ENCODE data around the gene MARCO. TPM values are rescaled to one million over a fixed set of nuclear protein-coding genes. Genes with fewer than 3 reads are reported as not detected.

Gene MARCO
- polyA plus RNA-seq, 1 of the 3 experiments (the other 2 are of a cell fraction), result not detected

- peaks cover 0 to 2% of the 10 kb centered on the region in 2 experiments; a peak in 1 of 4 replicates for H3K4me1 ChIP-seq (ENCODE audit: control insufficient read depth in 1 of 2, insufficient read depth in 2 of 2, low read depth in 1 of 2, low read length in 1 of 2)
- no peaks in the 10 kb centered on the region for H3K36me3 ChIP-seq (replicated peaks in 1 of 2; ENCODE audit: control insufficient read depth in 1 of 2, insufficient read depth in 2 of 2, low read length in 1 of 2)
- no peaks in the 10 kb centered on the region for H3F3A ChIP-seq (replicated peaks; ENCODE audit: insufficient read depth)
- H3K9ac ChIP-seq, result no peak overlapping the region
- H2AFZ ChIP-seq (ENCODE audit: low read depth), result no peak overlapping the region
- no peak overlapping the region for H3K27ac ChIP-seq (ENCODE audit: low read depth in 2 of 2, low read length in 1 of 2)
- ChIA-PET CTCF (interaction anchor here (0.6 to 4.5 kb wide), 13 partner anchors 13 to 299 kb away, joined by 3 to 65 read pairs (median 4); no protein-coding TSS in a partner anchor), POLR2A (no interaction called here)
- TF ChIP-seq FOXM1 (IDR thresholded peaks at IDR 0.05; ENCODE audit: low read depth), result no peak
- no peak for TF ChIP-seq RAD21 (IDR thresholded peaks at IDR 0.05; ENCODE audit: low read length)
- TF ChIP-seq TCF12 (IDR thresholded peaks at IDR 0.05), result no peak
- TF ChIP-seq MEF2A (IDR thresholded peaks at IDR 0.05; ENCODE audit: borderline replicate concordance, low read depth), result no peak
- no peak for TF ChIP-seq CHD2 (IDR thresholded peaks at IDR 0.05; ENCODE audit: low read length, partially characterized antibody)
- H3K4me2 ChIP-seq, result no peak overlapping the region
- H3K9me3 ChIP-seq, result no peaks in the 10 kb centered on the region
- no peaks in the 10 kb centered on the region for H4K20me1 ChIP-seq (ENCODE audit: insufficient read depth)
- peaks cover 25% of the 10 kb centered on the region for H3K27me3 ChIP-seq (ENCODE audit: insufficient read depth)
- no peak for DNase-seq
- 27% methylated on average over 5 of the region's 5 CpGs for WGBS (ENCODE audit: low lambda C conversion rate)
- H3K9me2 ChIP-seq, result no peaks in the 10 kb centered on the region
- no peak overlapping the region; a peak in 1 of 4 replicates for H3K4me3 ChIP-seq (ENCODE audit: low read depth in 2 of 2, low read length in 1 of 2)
- H3K79me2 ChIP-seq (ENCODE audit: insufficient read depth), result no peaks in the 10 kb centered on the region
These were observed 69.9 kb downstream of the MARCO start for GRCh38 chr2:119011910-119012209.

GRCh38 chr2:119012345-119013301 is 70.6 kb downstream of the MARCO start:
- no peaks in the 10 kb centered on the region for H3K9me3 ChIP-seq
- H3K4me1 ChIP-seq (ENCODE audit: control insufficient read depth in 1 of 2, insufficient read depth in 2 of 2, low read depth in 1 of 2, low read length in 1 of 2), result peaks cover 0 to 2% of the 10 kb centered on the region in 2 experiments; a peak in 1 of 4 replicates
- POLR2A ChIA-PET, result no interaction called here
- CTCF ChIA-PET, result interaction anchor here (0.6 to 4.5 kb wide), 16 partner anchors 13 to 464 kb away, joined by 3 to 65 read pairs (median 4); no protein-coding TSS in a partner anchor
- H3F3A ChIP-seq (replicated peaks; ENCODE audit: insufficient read depth), result no peaks in the 10 kb centered on the region
- H3K9me2 ChIP-seq, result no peaks in the 10 kb centered on the region
- H2AFZ ChIP-seq (ENCODE audit: low read depth), result no peak overlapping the region
- TF ChIP-seq USF2 (IDR thresholded peaks at IDR 0.05; ENCODE audit: borderline replicate concordance, low read depth, low read length) (no peak), YY1 (IDR thresholded peaks at IDR 0.05; ENCODE audit: low read depth) (no peak), EZH2phosphoT487 (IDR thresholded peaks at IDR 0.05; ENCODE audit: borderline replicate concordance, low read depth) (no peak), EP300 (IDR thresholded peaks at IDR 0.05; ENCODE audit: borderline replicate concordance in 1 of 2, low read depth in 1 of 2, low read length in 1 of 2) (no peak)
- H3K9ac ChIP-seq, result no peak overlapping the region
- DNase-seq, result no peak
- H4K20me1 ChIP-seq (ENCODE audit: insufficient read depth), result no peaks in the 10 kb centered on the region
- no peak overlapping the region for H3K4me3 ChIP-seq (ENCODE audit: low read depth in 2 of 2, low read length in 1 of 2)
- H3K27me3 ChIP-seq (ENCODE audit: insufficient read depth), result peaks cover 33% of the 10 kb centered on the region
- H3K79me2 ChIP-seq (ENCODE audit: insufficient read depth), result no peaks in the 10 kb centered on the region
- no peak overlapping the region for H3K27ac ChIP-seq (ENCODE audit: low read depth in 2 of 2, low read length in 1 of 2)
- H3K36me3 ChIP-seq (replicated peaks in 1 of 2; ENCODE audit: control insufficient read depth in 1 of 2, insufficient read depth in 2 of 2, low read length in 1 of 2), result no peaks in the 10 kb centered on the region
- 57% methylated on average over 8 of the region's 11 CpGs for WGBS (ENCODE audit: low lambda C conversion rate)
- H3K4me2 ChIP-seq, result no peak overlapping the region

- H3F3A ChIP-seq (replicated peaks; ENCODE audit: insufficient read depth), result no peaks in the 10 kb centered on the region
- no peak overlapping the region for H3K4me2 ChIP-seq
- H3K27ac ChIP-seq (ENCODE audit: low read depth in 2 of 2, low read length in 1 of 2), result no peak overlapping the region
- H3K9ac ChIP-seq, result no peak overlapping the region
- no peaks in the 10 kb centered on the region for H3K9me3 ChIP-seq
- ChIA-PET CTCF (interaction anchor here (0.6 to 4.5 kb wide), 4 partner anchors 12 to 463 kb away, joined by 3 to 65 read pairs (median 6); no protein-coding TSS in a partner anchor), POLR2A (no interaction called here)
- no peaks in the 10 kb centered on the region for H4K20me1 ChIP-seq (ENCODE audit: insufficient read depth)
- peaks cover 0 to 2% of the 10 kb centered on the region in 2 experiments; a peak in 1 of 4 replicates for H3K4me1 ChIP-seq (ENCODE audit: control insufficient read depth in 1 of 2, insufficient read depth in 2 of 2, low read depth in 1 of 2, low read length in 1 of 2)
- no peak overlapping the region for H2AFZ ChIP-seq (ENCODE audit: low read depth)
- 51% methylated on average over 4 of the region's 4 CpGs for WGBS (ENCODE audit: low lambda C conversion rate)
- DNase-seq, result no peak
- no peaks in the 10 kb centered on the region for H3K79me2 ChIP-seq (ENCODE audit: insufficient read depth)
- H3K27me3 ChIP-seq (ENCODE audit: insufficient read depth), result peaks cover 33% of the 10 kb centered on the region
- no peaks in the 10 kb centered on the region for H3K36me3 ChIP-seq (replicated peaks in 1 of 2; ENCODE audit: control insufficient read depth in 1 of 2, insufficient read depth in 2 of 2, low read length in 1 of 2)
- H3K4me3 ChIP-seq (ENCODE audit: low read depth in 2 of 2, low read length in 1 of 2), result no peak overlapping the region
- no peaks in the 10 kb centered on the region for H3K9me2 ChIP-seq
- TF ChIP-seq GATA2 (CRISPR knock-in tag; IDR thresholded peaks at IDR 0.05) (no peak), TEAD4 (IDR thresholded peaks at IDR 0.05; ENCODE audit: borderline replicate concordance, insufficient read depth) (no peak), TCF12 (IDR thresholded peaks at IDR 0.05) (no peak), SMC3 (IDR thresholded peaks at IDR 0.05; ENCODE audit: low read depth, low read length) (no peak), USF1 (IDR thresholded peaks at IDR 0.05; ENCODE audit: borderline replicate concordance, low read depth) (no peak), FOXJ3 (CRISPR knock-in tag; IDR thresholded peaks at IDR 0.05) (no peak), JUND (IDR thresholded peaks at IDR 0.05) (no peak), TAF1 (IDR thresholded peaks at IDR 0.05; ENCODE audit: borderline replicate concordance, low read depth, low read length) (no peak), FOSL2 (IDR thresholded peaks at IDR 0.05; ENCODE audit: borderline replicate concordance, low read depth) (no peak), FOXM1 (IDR thresholded peaks at IDR 0.05; ENCODE audit: low read depth) (no peak), ELF1 (IDR thresholded peaks at IDR 0.05) (no peak)
These were observed 71.7 kb downstream of the MARCO start for GRCh38 chr2:119013671-119014070.

Data from SK-N-SH (cell line).